Measurements from ENCODE around the gene PTPRZ1. TPM values are rescaled to one million over a fixed set of nuclear protein-coding genes. Genes with fewer than 3 reads are reported as not detected.

Gene PTPRZ1
- total and polyA plus RNA-seq, 2 of the 13 experiments (the other 11 are each of a cell fraction or from before 2014, with no cell fraction given): not detected

DNA sequence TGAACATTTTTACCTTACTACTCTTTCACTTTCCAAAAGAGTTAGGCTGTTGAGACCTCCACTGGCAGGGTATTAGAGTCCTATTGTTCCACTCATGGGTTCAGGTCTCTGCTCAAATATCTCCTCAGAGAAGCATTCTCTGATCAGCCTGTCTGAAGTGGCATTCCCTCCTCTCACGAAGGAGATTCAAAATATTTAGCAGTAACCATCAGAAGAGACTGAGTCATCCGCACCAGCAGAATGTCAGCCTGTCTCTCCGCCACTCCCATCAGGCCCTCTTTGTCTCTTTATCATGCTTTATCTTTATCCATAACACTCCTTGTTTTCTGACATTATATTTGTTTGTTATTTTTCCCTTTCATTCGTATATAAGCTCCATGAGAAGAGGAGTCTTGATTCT, 192.0 kb downstream of the PTPRZ1 start:
- peaks cover 0 to 2% of the 10 kb centered on the region in 2 experiments; a peak in 1 of 5 replicates for H3K27me3 ChIP-seq (ENCODE audit: control insufficient read depth in 1 of 2, insufficient read depth in 2 of 2, low read length in 2 of 2)
- no peaks in the 10 kb centered on the region for H4K20me1 ChIP-seq (ENCODE audit: insufficient read depth, low read length)
- FAIRE-seq (no peak), ATAC-seq (no peak), DNase-seq (ENCODE audit: low spot score) (no peak)
- 50% methylated on average over 4 of the region's 4 CpGs for WGBS (ENCODE audit: low lambda C conversion rate)
- BruUV-seq (replicated peaks): no TSS peak
- no peaks in the 10 kb centered on the region for H3K36me3 ChIP-seq (replicated peaks in 1 of 2; ENCODE audit: control insufficient read depth in 1 of 2, insufficient read depth in 2 of 2, low read length in 2 of 2)
- H2AFZ ChIP-seq (ENCODE audit: low read length): no peak overlapping the region
- intact Hi-C loops (cut with micrococcal nuclease; ENCODE audit: unreplicated experiment): no loop called here
- H3K79me2 ChIP-seq (ENCODE audit: insufficient read depth, low read length): no peaks in the 10 kb centered on the region
- no peak overlapping the region for H3K4me3 ChIP-seq (replicated peaks in 1 of 3; ENCODE audit: insufficient read depth in 1 of 3, low read depth in 2 of 3, low read length in 3 of 3)
- CTCF ChIA-PET (ENCODE audit: low intra/inter-chr PET ratio, low total read pairs): no interaction called here
- TF ChIP-seq KLF16 (CRISPR knock-in tag; IDR thresholded peaks at IDR 0.05): no peak
- TF ChIP-seq ZNF441 (CRISPR knock-in tag; IDR thresholded peaks at IDR 0.05; ENCODE audit: borderline replicate concordance): no peak
- TF ChIP-seq ARNT (IDR thresholded peaks at IDR 0.05): no peak
- TF ChIP-seq JARID2 (CRISPR knock-in tag; IDR thresholded peaks at IDR 0.05; ENCODE audit: insufficient replicate concordance): no peak
- no peak for TF ChIP-seq EP300 (IDR thresholded peaks at IDR 0.05; ENCODE audit: low read depth in 2 of 2, low read length in 2 of 2)
- no peak for TF ChIP-seq EP300 (CRISPR knock-in tag; IDR thresholded peaks at IDR 0.05; ENCODE audit: borderline replicate concordance)
- TF ChIP-seq PCBP2 (optimal IDR thresholded peaks at IDR 0.05; ENCODE audit: low read depth, low read length, poor library complexity, severe bottlenecking): no peak
- no peak for TF ChIP-seq CBX1 (IDR thresholded peaks at IDR 0.05; ENCODE audit: low read depth)
- TF ChIP-seq THYN1 (CRISPR knock-in tag; IDR thresholded peaks at IDR 0.05; ENCODE audit: borderline replicate concordance, low read depth): no peak
- no peak for TF ChIP-seq MAF1 (CRISPR knock-in tag; IDR thresholded peaks at IDR 0.05; ENCODE audit: borderline replicate concordance)
- TF ChIP-seq, protein P1, sequence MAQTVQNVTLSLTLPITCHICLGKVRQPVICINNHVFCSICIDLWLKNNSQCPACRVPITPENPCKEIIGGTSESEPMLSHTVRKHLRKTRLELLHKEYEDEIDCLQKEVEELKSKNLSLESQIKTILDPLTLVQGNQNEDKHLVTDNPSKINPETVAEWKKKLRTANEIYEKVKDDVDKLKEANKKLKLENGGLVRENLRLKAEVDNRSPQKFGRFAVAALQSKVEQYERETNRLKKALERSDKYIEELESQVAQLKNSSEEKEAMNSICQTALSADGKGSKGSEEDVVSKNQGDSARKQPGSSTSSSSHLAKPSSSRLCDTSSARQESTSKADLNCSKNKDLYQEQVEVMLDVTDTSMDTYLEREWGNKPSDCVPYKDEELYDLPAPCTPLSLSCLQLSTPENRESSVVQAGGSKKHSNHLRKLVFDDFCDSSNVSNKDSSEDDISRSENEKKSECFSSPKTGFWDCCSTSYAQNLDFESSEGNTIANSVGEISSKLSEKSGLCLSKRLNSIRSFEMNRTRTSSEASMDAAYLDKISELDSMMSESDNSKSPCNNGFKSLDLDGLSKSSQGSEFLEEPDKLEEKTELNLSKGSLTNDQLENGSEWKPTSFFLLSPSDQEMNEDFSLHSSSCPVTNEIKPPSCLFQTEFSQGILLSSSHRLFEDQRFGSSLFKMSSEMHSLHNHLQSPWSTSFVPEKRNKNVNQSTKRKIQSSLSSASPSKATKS (CRISPR knock-in tag; IDR thresholded peaks at IDR 0.05): no peak
- TF ChIP-seq, protein P2, sequence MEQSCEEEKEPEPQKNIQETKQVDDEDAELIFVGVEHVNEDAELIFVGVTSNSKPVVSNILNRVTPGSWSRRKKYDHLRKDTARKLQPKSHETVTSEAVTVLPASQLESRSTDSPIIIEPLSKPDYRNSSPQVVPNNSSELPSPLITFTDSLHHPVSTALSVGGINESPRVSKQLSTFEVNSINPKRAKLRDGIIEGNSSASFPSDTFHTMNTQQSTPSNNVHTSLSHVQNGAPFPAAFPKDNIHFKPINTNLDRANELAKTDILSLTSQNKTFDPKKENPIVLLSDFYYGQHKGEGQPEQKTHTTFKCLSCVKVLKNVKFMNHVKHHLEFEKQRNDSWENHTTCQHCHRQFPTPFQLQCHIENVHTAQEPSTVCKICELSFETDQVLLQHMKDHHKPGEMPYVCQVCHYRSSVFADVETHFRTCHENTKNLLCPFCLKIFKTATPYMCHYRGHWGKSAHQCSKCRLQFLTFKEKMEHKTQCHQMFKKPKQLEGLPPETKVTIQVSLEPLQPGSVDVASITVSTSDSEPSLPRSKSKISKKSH (CRISPR knock-in tag; IDR thresholded peaks at IDR 0.05; ENCODE audit: borderline replicate concordance): no peak
- no peak for TF ChIP-seq ZNF644 (CRISPR knock-in tag; IDR thresholded peaks at IDR 0.05; ENCODE audit: low read depth)
- no peak for TF ChIP-seq ZNF432 (CRISPR knock-in tag; IDR thresholded peaks at IDR 0.05; ENCODE audit: borderline replicate concordance)
- TF ChIP-seq MTF1 (CRISPR knock-in tag; IDR thresholded peaks at IDR 0.05): no peak
- TF ChIP-seq ZNF713 (CRISPR knock-in tag; IDR thresholded peaks at IDR 0.05): no peak
- H3K4me1 ChIP-seq (ENCODE audit: insufficient read depth, low read length): no peaks in the 10 kb centered on the region
- no peak overlapping the region for H3K4me2 ChIP-seq (ENCODE audit: low read depth, low read length)
- H3K9me3 ChIP-seq (ENCODE audit: low read length): no peaks in the 10 kb centered on the region
- H3K9ac ChIP-seq (ENCODE audit: insufficient read depth, low read depth, low read length): no peak overlapping the region
- in situ Hi-C loops (cut with HindIII; ENCODE audit: extremely low pct_ligation_motif_present, low pct_unique_long_range_greater_than_20kb): no loop called here
- H3K27ac ChIP-seq (ENCODE audit: extremely low read length, insufficient read depth, low read length): no peak overlapping the region
- POLR2A ChIA-PET: no interaction called here
